H9 (cell line): ENCODE measurements around the gene FRMD1. TPM values are rescaled to one million over a fixed set of nuclear protein-coding genes. Genes with fewer than 3 reads are reported as not detected.
"Not testable (repeated sequence)": the region's sequence is repeated elsewhere in the genome, so short reads cannot be mapped to it uniquely, and the experiment has no call there.

Source experiments
- DNase-seq: peaks from one replicate; pipeline ENCODE4 v3.0.0-alpha.2; 2017
- H2AFZ ChIP-seq: one replicate; pipeline ENCODE4 v1.6.1; 2013; ENCODE audit warnings: mild to moderate bottlenecking, low read length, control low read depth, moderate library complexity
- H2AK5ac ChIP-seq: 2 replicates; pipeline ENCODE4 v1.6.1; 2013; ENCODE audit warnings: low read length, control low read depth, mixed read lengths; ENCODE audit not compliant: insufficient read length
- H2BK120ac ChIP-seq: one replicate; pipeline ENCODE4 v1.6.1; 2013; ENCODE audit warnings: low read depth, mild to moderate bottlenecking, low read length, control low read depth, inconsistent platforms; ENCODE audit not compliant: poor library complexity, severe bottlenecking
- H2BK12ac ChIP-seq: 2 replicates; pipeline ENCODE4 v1.6.1; 2013; ENCODE audit warnings: low read length, control low read depth, mixed read lengths, low read depth; ENCODE audit not compliant: insufficient read length
- H2BK15ac ChIP-seq: 2 replicates; pipeline ENCODE4 v1.6.1; 2013; ENCODE audit warnings: low read depth, low read length, control low read depth
- H2BK20ac ChIP-seq: one replicate; pipeline ENCODE4 v1.6.1; 2013; ENCODE audit warnings: low read depth, mild to moderate bottlenecking, low read length, control low read depth, inconsistent platforms; ENCODE audit not compliant: poor library complexity, severe bottlenecking
- H2BK5ac ChIP-seq: 2 replicates; pipeline ENCODE4 v1.6.1; 2013; ENCODE audit warnings: low read length, control low read depth, mixed read lengths; ENCODE audit not compliant: insufficient read length
- H3K14ac ChIP-seq: 2 replicates; pipeline ENCODE4 v1.6.1; 2013; ENCODE audit warnings: low read length, control low read depth; ENCODE audit not compliant: insufficient read depth
- H3K18ac ChIP-seq: 2 replicates; pipeline ENCODE4 v1.6.1; 2013; ENCODE audit warnings: low read depth, mild to moderate bottlenecking, mixed read lengths, low read length, control low read depth; ENCODE audit not compliant: insufficient read length
- H3K23ac ChIP-seq: 2 replicates; pipeline ENCODE4 v1.6.1; 2013; ENCODE audit warnings: low read length, control low read depth, mixed read lengths, low read depth; ENCODE audit not compliant: insufficient read length
- H3K23me2 ChIP-seq: 2 replicates; pipeline ENCODE4 v1.6.1; 2013; ENCODE audit warnings: low read depth, mild to moderate bottlenecking, mixed read lengths, low read length, control low read depth; ENCODE audit not compliant: insufficient read length, poor library complexity, severe bottlenecking
- H3K27ac ChIP-seq: 2 replicates; pipeline ENCODE4 v1.5.1; 2013; ENCODE audit warnings: low read length, control low read depth, mixed read lengths, low read depth; ENCODE audit not compliant: insufficient read length
- H3K27me3 ChIP-seq: 2 replicates; pipeline ENCODE4 v1.6.1; 2013; ENCODE audit warnings: low read length, control low read depth, inconsistent platforms; ENCODE audit not compliant: insufficient read depth
- H3K4ac ChIP-seq: 2 replicates; pipeline ENCODE4 v1.6.1; 2013; ENCODE audit warnings: low read depth, mild to moderate bottlenecking, control low read depth, inconsistent platforms, low read length, moderate library complexity
- H3K4me1 ChIP-seq: 2 replicates; pipeline ENCODE4 v1.6.1; 2013; ENCODE audit warnings: low read length, control low read depth, inconsistent platforms; ENCODE audit not compliant: insufficient read depth
- H3K4me2 ChIP-seq: 2 replicates; pipeline ENCODE4 v1.6.1; 2013; ENCODE audit warnings: low read length, control low read depth, mixed read lengths; ENCODE audit not compliant: insufficient read length, insufficient read depth
- H3K56ac ChIP-seq: 2 replicates; pipeline ENCODE4 v1.6.1; 2013; ENCODE audit warnings: low read depth, mild to moderate bottlenecking, mixed read lengths, low read length, control low read depth; ENCODE audit not compliant: insufficient read length
- H3K79me1 ChIP-seq: 2 replicates; pipeline ENCODE4 v1.6.1; 2013; ENCODE audit warnings: low read depth, mild to moderate bottlenecking, moderate library complexity, low read length, control low read depth, inconsistent platforms; ENCODE audit not compliant: insufficient read depth, poor library complexity, severe bottlenecking
- H3K79me2 ChIP-seq: 2 replicates; pipeline ENCODE4 v1.6.1; 2013; ENCODE audit warnings: low read length, control low read depth, inconsistent platforms; ENCODE audit not compliant: insufficient read depth
- H3K9ac ChIP-seq: 2 replicates; pipeline ENCODE4 v1.6.1; 2013; ENCODE audit warnings: low read length, control low read depth, mixed read lengths; ENCODE audit not compliant: insufficient read length; ENCODE audit errors: extremely low read depth
- H3K9me3 ChIP-seq: one replicate; pipeline ENCODE4 v1.6.1; 2013; ENCODE audit warnings: low read depth, low read length, inconsistent platforms; ENCODE audit not compliant: control insufficient read depth
- H3T11ph ChIP-seq: one replicate; pipeline ENCODE4 v1.6.1; 2013; ENCODE audit warnings: mild to moderate bottlenecking, low read length, control low read depth, inconsistent platforms
- H4K20me1 ChIP-seq: one replicate; pipeline ENCODE4 v1.6.1; 2013; ENCODE audit not compliant: control insufficient read depth, insufficient read length, insufficient read depth
- H4K5ac ChIP-seq: 2 replicates; pipeline ENCODE4 v1.6.1; 2013; ENCODE audit warnings: low read depth, mild to moderate bottlenecking, mixed read lengths, low read length, control low read depth; ENCODE audit not compliant: insufficient read length
- H4K8ac ChIP-seq: replicated peaks from 2 replicates; pipeline ENCODE4 v1.6.1; 2013; ENCODE audit warnings: low read length, control low read depth, mixed read lengths, low read depth; ENCODE audit not compliant: insufficient read length
- H4K91ac ChIP-seq: 2 replicates; pipeline ENCODE4 v1.6.1; 2013; ENCODE audit warnings: low read depth, mild to moderate bottlenecking, moderate library complexity, mixed read lengths, low read length, control low read depth; ENCODE audit not compliant: insufficient read length
- H3K27ac Mint-ChIP-seq, 3 experiments: 2 replicates in 2 of 3; 3 replicates in 1 of 3; pipeline ENCODE4 v1.8.0; 2020 to 2021; ENCODE audit warnings: mixed read lengths in 3 of 3, mild to moderate bottlenecking in 1 of 3, moderate library complexity in 1 of 3
- H3K27me3 Mint-ChIP-seq: 2 replicates; pipeline ENCODE4 v1.8.0; 2021; ENCODE audit warnings: low read depth, mild to moderate bottlenecking, moderate library complexity, mixed read lengths
- H3K36me3 Mint-ChIP-seq, 3 experiments: 2 replicates in 2 of 3; 3 replicates in 1 of 3; pipeline ENCODE4 v1.8.0; 2020 to 2021; ENCODE audit warnings: low read depth in 3 of 3, mixed read lengths in 3 of 3; ENCODE audit not compliant: insufficient read depth in 1 of 3
- H3K4me1 Mint-ChIP-seq, 2 experiments: 2 replicates each; pipeline ENCODE4 v1.8.0; 2020; ENCODE audit warnings: mixed read lengths in 2 of 2
- H3K4me3 Mint-ChIP-seq, 2 experiments: 2 replicates in 1 of 2; 3 replicates in 1 of 2; pipeline ENCODE4 v1.8.0; 2020 to 2021; ENCODE audit warnings: mild to moderate bottlenecking in 2 of 2, mixed read lengths in 2 of 2, moderate library complexity in 1 of 2
- H3K9me3 Mint-ChIP-seq, 2 experiments: 2 replicates in 1 of 2; 3 replicates in 1 of 2; pipeline ENCODE4 v1.8.0; 2020; ENCODE audit warnings: mild to moderate bottlenecking in 2 of 2, mixed read lengths in 2 of 2, moderate library complexity in 1 of 2
- CTCF ChIP-seq: fragments of 200-600 bp; sonication (generic); conservative IDR thresholded peaks from 3 replicates; pipeline ENCODE4 v1.8.0; 2021; ENCODE audit warnings: antibody characterized with exemption, mild to moderate bottlenecking
- WGBS: extraction: QIAGEN DNeasy Blood & Tissue Kit; methylation state at CpG from one replicate; pipeline ENCODE4 v1.1.7; 2013; ENCODE audit warnings: missing lambda C conversion rate, low lambda C conversion rate, mixed read lengths; ENCODE audit not compliant: insufficient read length; ENCODE audit errors: extremely low coverage; 5-methylcytosine and 5-hydroxymethylcytosine counted together
- total RNA-seq: library from RNA; stranded (reverse); gene quantifications from 2 replicates; pipeline ENCODE4 v1.2.1, GENCODE V29; 2021

The FRMD1 gene
- total RNA-seq, 1 experiment from 2014 or later: not detected

GRCh38 chr6:168078175-168078942, 653 bp downstream of the FRMD1 start:
- no peaks in the 10 kb centered on the region for H3K79me2 ChIP-seq
- H3K14ac ChIP-seq: no peak overlapping the region
- TF ChIP-seq CTCF: no peak
- no peak overlapping the region for H3K18ac ChIP-seq
- H2AK5ac ChIP-seq: no peak overlapping the region
- H3K27me3 ChIP-seq: no peaks in the 10 kb centered on the region
- H3K4me2 ChIP-seq: no peak overlapping the region
- no peak overlapping the region for H3K56ac ChIP-seq
- Mint-ChIP-seq H3K9me3 (no peaks in the 10 kb centered on the region; a peak in 1 of 5 replicates), H3K27me3 (0 out of 2 replicates have a peak, but pooled peaks cover 1% of the 10 kb centered on the region), H3K27ac (no peak overlapping the region), H3K4me3 (no peak overlapping the region), H3K36me3 (no peaks in the 10 kb centered on the region), H3K4me1 (peaks cover 10 to 17% of the 10 kb centered on the region in 2 experiments)
- H3K23ac ChIP-seq: no peak overlapping the region
- H3K9me3 ChIP-seq: no peaks in the 10 kb centered on the region
- no peak overlapping the region for H2BK5ac ChIP-seq
- H3T11ph ChIP-seq: no peak overlapping the region
- WGBS: no CpG with 5 or more reads among the region's 21 CpGs
- H3K23me2 ChIP-seq: no peaks in the 10 kb centered on the region
- no peak overlapping the region for H4K8ac ChIP-seq
- H3K9ac ChIP-seq: no peak overlapping the region
- H2BK20ac ChIP-seq: no peak overlapping the region
- H3K27ac ChIP-seq: no peak overlapping the region
- no peak overlapping the region for H2BK15ac ChIP-seq
- no peak overlapping the region for H2BK120ac ChIP-seq
- no peaks in the 10 kb centered on the region for H3K79me1 ChIP-seq
- H2AFZ ChIP-seq: no peak overlapping the region
- H3K4me1 ChIP-seq: no peaks in the 10 kb centered on the region
- DNase-seq: no peak
- no peak overlapping the region for H3K4ac ChIP-seq
- H4K91ac ChIP-seq: no peak overlapping the region
- no peak overlapping the region for H4K5ac ChIP-seq
- no peak overlapping the region for H2BK12ac ChIP-seq
- H4K20me1 ChIP-seq: no peaks in the 10 kb centered on the region

- H3K9me3 Mint-ChIP-seq, H3T11ph ChIP-seq, H4K5ac ChIP-seq, H3K56ac ChIP-seq, H3K9ac ChIP-seq, DNase-seq, H3K4me3 Mint-ChIP-seq, H3K23me2 ChIP-seq, H3K4me1 ChIP-seq, H2BK5ac ChIP-seq, H2BK20ac ChIP-seq, H2BK120ac ChIP-seq, H4K8ac ChIP-seq, H4K91ac ChIP-seq, H3K14ac ChIP-seq, H3K23ac ChIP-seq, H2AFZ ChIP-seq, H3K79me1 ChIP-seq, H3K9me3 ChIP-seq, H3K4ac ChIP-seq, H3K27me3 ChIP-seq, H4K20me1 ChIP-seq, H3K4me1 Mint-ChIP-seq, H3K18ac ChIP-seq, H3K27me3 Mint-ChIP-seq, H3K79me2 ChIP-seq, H3K27ac Mint-ChIP-seq, H2BK12ac ChIP-seq, H2AK5ac ChIP-seq, H3K27ac ChIP-seq, H2BK15ac ChIP-seq, H3K4me2 ChIP-seq, H3K36me3 Mint-ChIP-seq: not testable (repeated sequence)
- no CpG with 5 or more reads among the region's 7 CpGs for WGBS
Observed at GRCh38 chr6:168077401-168077800, 1.6 kb downstream of the FRMD1 start.
